Measurements from ENCODE around the gene FAM240B.

GRCh38 chr9:38727497-38728001, 7.6 kb upstream of the FAM240B start:
- TF ChIP-seq CTCF (IDR thresholded peaks at IDR 0.05; ENCODE audit: poor library complexity, severe bottlenecking), result peak; percentile 48
- TF ChIP-seq EZH2 (IDR thresholded peaks at IDR 0.05; ENCODE audit: borderline replicate concordance, insufficient read depth, low read length, poor library complexity, severe bottlenecking), result no peak
- no peak for TF ChIP-seq POLR2AphosphoS5 (IDR thresholded peaks at IDR 0.05)
- TF ChIP-seq SMC3 (conservative IDR thresholded peaks at IDR 0.05; ENCODE audit: poor library complexity), result peak; percentile 51
- TF ChIP-seq REST (IDR thresholded peaks at IDR 0.05; ENCODE audit: borderline replicate concordance), result no peak
- TF ChIP-seq MXI1 (conservative IDR thresholded peaks at IDR 0.05; ENCODE audit: poor library complexity, severe bottlenecking), result no peak
- no peak for TF ChIP-seq EP300 (conservative IDR thresholded peaks at IDR 0.05; ENCODE audit: poor library complexity, severe bottlenecking)
- no peak for TF ChIP-seq TAF1 (IDR thresholded peaks at IDR 0.05; ENCODE audit: low read depth)

Measured in neural cell (in vitro differentiated cells).